C4-2B (cell line): Measurements from ENCODE around the gene CCL18.

Experiments used
- CTCF ChIP-seq: fragments of 450-650 bp; conservative IDR thresholded peaks from 2 replicates; pipeline ENCODE4 v1.5.1; 2017; ENCODE audit warnings: mild to moderate bottlenecking
- ZFX ChIP-seq: fragments of 450-650 bp; IDR thresholded peaks from 2 replicates; pipeline ENCODE4 v1.6.1; 2017

- TF ChIP-seq CTCF, result no peak
- TF ChIP-seq ZFX, result no peak
Measured at GRCh38 chr17:36089888-36090836, 26.1 kb downstream of the CCL18 start, which contains the start of gene CCL3.
